HG02571 (cell line): ENCODE results near the gene CCDC152.
"Not testable (repeated sequence)": the region's sequence is repeated elsewhere in the genome, so short reads cannot be mapped to it uniquely, and the experiment has no call there.

Experiments
- ATAC-seq: cut with Tn5 transposase; IDR thresholded peaks from one replicate; pipeline ENCODE4 v1.9.1; 2021; ENCODE audit warnings: mild to moderate bottlenecking, moderate library complexity; ENCODE audit not compliant: unreplicated experiment

CCDC152 gene

GRCh38 chr5:42843675-42844292 lies 87.2 kb downstream of the CCDC152 start:
- ATAC-seq: no peak

GRCh38 chr5:42844408-42844807 lies 87.8 kb downstream of the CCDC152 start:
- ATAC-seq: not testable (repeated sequence)

- no peak for ATAC-seq
Observed at GRCh38 chr5:42848545-42848944, 91.9 kb downstream of the CCDC152 start.

- ATAC-seq: no peak
Observed at GRCh38 chr5:42851481-42851880, 94.9 kb downstream of the CCDC152 start.
